ENCODE data around the gene MUC7. TPM values are rescaled to one million over a fixed set of nuclear protein-coding genes. Genes with fewer than 3 reads are reported as not detected.

The MUC7 gene
- total RNA-seq, 2 donors from 2014 or later = not detected

- Mint-ChIP-seq H3K4me3 (no peak overlapping the region), H3K9me3 (no peaks in the 10 kb centered on the region), H3K27ac (no peak overlapping the region), H3K36me3 (ENCODE audit: insufficient read depth in 2 of 2) (no peaks in the 10 kb centered on the region), H3K4me1 (ENCODE audit: low read depth) (no peaks in the 10 kb centered on the region), H3K27me3 (ENCODE audit: low read depth) (no peaks in the 10 kb centered on the region)
- DNase-seq = peak; percentile 39 to 44
- peak in 1 of 2 donors; percentile 43 for ATAC-seq (replicated peaks in 1 of 2)
These were observed 33.3 kb downstream of the MUC7 start for GRCh38 chr4:70505151-70505748.

GRCh38 chr4:70508801-70509200 lies 36.8 kb downstream of the MUC7 start:
- H3K36me3 Mint-ChIP-seq (ENCODE audit: insufficient read depth in 2 of 2) = no peaks in the 10 kb centered on the region

GRCh38 chr4:70511365-70511764 lies 39.4 kb downstream of the MUC7 start:
- H3K27me3 Mint-ChIP-seq (ENCODE audit: low read depth) = no peaks in the 10 kb centered on the region
- no peaks in the 10 kb centered on the region for H3K9me3 Mint-ChIP-seq
- H3K4me1 Mint-ChIP-seq (ENCODE audit: low read depth) = no peaks in the 10 kb centered on the region
- H3K36me3 Mint-ChIP-seq (ENCODE audit: insufficient read depth in 2 of 2) = no peaks in the 10 kb centered on the region
- ATAC-seq (replicated peaks in 1 of 2) (no peak), DNase-seq (no peak)
- H3K4me3 Mint-ChIP-seq = no peak overlapping the region
- no peak overlapping the region for H3K27ac Mint-ChIP-seq

More at GRCh38 chr4:70508801-70509200, 36.8 kb downstream of the MUC7 start:
- Mint-ChIP-seq H3K27ac (no peak overlapping the region), H3K27me3 (ENCODE audit: low read depth) (no peaks in the 10 kb centered on the region), H3K4me3 (no peak overlapping the region), H3K9me3 (no peaks in the 10 kb centered on the region), H3K4me1 (ENCODE audit: low read depth) (no peaks in the 10 kb centered on the region)
- DNase-seq (no peak), ATAC-seq (replicated peaks in 1 of 2) (no peak)

- Mint-ChIP-seq H3K27me3 (ENCODE audit: low read depth) (no peaks in the 10 kb centered on the region), H3K4me1 (ENCODE audit: low read depth) (no peaks in the 10 kb centered on the region), H3K36me3 (ENCODE audit: insufficient read depth in 2 of 2) (no peaks in the 10 kb centered on the region), H3K4me3 (no peak overlapping the region), H3K27ac (no peak overlapping the region), H3K9me3 (no peaks in the 10 kb centered on the region)
- DNase-seq (no peak), ATAC-seq (replicated peaks in 1 of 2) (no peak)
These were observed 43.6 kb downstream of the MUC7 start for GRCh38 chr4:70515367-70516250.

GRCh38 chr4:70518269-70518668 lies 46.3 kb downstream of the MUC7 start, which contains the start of gene AMTN:
AMTN (plus strand) TSS chr4:70518569; CDS start chr4:70518778, 209 bp downstream.
- no peak for ATAC-seq (replicated peaks in 1 of 2)
- Mint-ChIP-seq H3K4me3 (no peak within 1 kb of the TSS), H3K9me3 (no peaks in the 10 kb centered on the region), H3K27ac (no peak within 1 kb of the TSS), H3K27me3 (ENCODE audit: low read depth) (no peaks in the 10 kb centered on the region), H3K4me1 (ENCODE audit: low read depth) (no peaks in the 10 kb centered on the region), H3K36me3 (ENCODE audit: insufficient read depth in 2 of 2) (no peaks in the 10 kb centered on the region)
- no peak for DNase-seq

- H3K4me1 Mint-ChIP-seq (ENCODE audit: low read depth) = no peaks in the 10 kb centered on the region
- ATAC-seq (replicated peaks in 1 of 2) (no peak), DNase-seq (no peak)
- H3K4me3 Mint-ChIP-seq = no peak overlapping the region
- H3K27me3 Mint-ChIP-seq (ENCODE audit: low read depth) = no peaks in the 10 kb centered on the region
- H3K27ac Mint-ChIP-seq = no peak overlapping the region
- no peaks in the 10 kb centered on the region for H3K9me3 Mint-ChIP-seq
- H3K36me3 Mint-ChIP-seq (ENCODE audit: insufficient read depth in 2 of 2) = no peaks in the 10 kb centered on the region
These were observed 46.7 kb downstream of the MUC7 start for GRCh38 chr4:70518716-70519115.

- Mint-ChIP-seq H3K36me3 (ENCODE audit: insufficient read depth in 2 of 2) (no peaks in the 10 kb centered on the region), H3K9me3 (no peaks in the 10 kb centered on the region), H3K4me3 (no peak overlapping the region), H3K27me3 (ENCODE audit: low read depth) (no peaks in the 10 kb centered on the region), H3K27ac (no peak overlapping the region), H3K4me1 (ENCODE audit: low read depth) (no peaks in the 10 kb centered on the region)
- DNase-seq (no peak), ATAC-seq (replicated peaks in 1 of 2) (no peak)
These were observed 50.6 kb downstream of the MUC7 start for GRCh38 chr4:70522626-70523025.

- no peaks in the 10 kb centered on the region for H3K27me3 Mint-ChIP-seq (ENCODE audit: low read depth)
- H3K27ac Mint-ChIP-seq = no peak overlapping the region
- no peaks in the 10 kb centered on the region for H3K36me3 Mint-ChIP-seq (ENCODE audit: insufficient read depth in 2 of 2)
- no peak overlapping the region for H3K4me3 Mint-ChIP-seq
- no peak for DNase-seq
- no peak for ATAC-seq (replicated peaks in 1 of 2)
- H3K9me3 Mint-ChIP-seq = no peaks in the 10 kb centered on the region
- H3K4me1 Mint-ChIP-seq (ENCODE audit: low read depth) = no peaks in the 10 kb centered on the region
These were observed 59.0 kb downstream of the MUC7 start for GRCh38 chr4:70530997-70531396.

- no peaks in the 10 kb centered on the region for H3K27me3 Mint-ChIP-seq (ENCODE audit: low read depth)
- H3K9me3 Mint-ChIP-seq = peaks cover 0 to 3% of the 10 kb centered on the region in 2 donors
- no peak overlapping the region for H3K27ac Mint-ChIP-seq
- no peaks in the 10 kb centered on the region for H3K36me3 Mint-ChIP-seq (ENCODE audit: insufficient read depth in 2 of 2)
- ATAC-seq (replicated peaks in 1 of 2) = no peak
- no peak overlapping the region for H3K4me3 Mint-ChIP-seq
- DNase-seq = no peak
- H3K4me1 Mint-ChIP-seq (ENCODE audit: low read depth) = no peaks in the 10 kb centered on the region
These were observed 60.0 kb downstream of the MUC7 start for GRCh38 chr4:70531981-70532380.

Other genes with a start within 250 kb of the MUC7 start
- gene FDCSP, start 246.1 kb upstream of the MUC7 start, total RNA-seq = not detected
- gene CSN3, start 229.6 kb upstream of the MUC7 start, total RNA-seq = not detected
- not detected for gene CABS1, start 137.2 kb upstream of the MUC7 start, total RNA-seq
- gene SMR3A, start 111.4 kb upstream of the MUC7 start, total RNA-seq = not detected
- gene SMR3B, start 89.1 kb upstream of the MUC7 start, total RNA-seq = not detected
- not detected for gene OPRPN, start 74.3 kb upstream of the MUC7 start, total RNA-seq
- gene AMTN, start 46.4 kb downstream of the MUC7 start, total RNA-seq = not detected
- not detected for gene AMBN, start 120.1 kb downstream of the MUC7 start, total RNA-seq
- not detected for gene ENAM, start 156.5 kb downstream of the MUC7 start, total RNA-seq
- under 1 TPM in 1 of 2 donors, not detected in 1; 0.49 TPM for gene JCHAIN, start 194.3 kb downstream of the MUC7 start, total RNA-seq
- gene UTP3, start 216.3 kb downstream of the MUC7 start, total RNA-seq = 10 to 100 TPM; 24.3 to 26.0 TPM
- gene RUFY3, start 249.8 kb downstream of the MUC7 start, total RNA-seq = 10 to 100 TPM; 27.6 to 30.2 TPM

All from activated T-cell treated with anti-CD3 and anti-CD28 coated beads, Interleukin-2, amount 50 U/mL, for 72 hours (primary cell).